HFF-Myc (cell line): Measurements from ENCODE around the gene MYADML2.
A peak's percentile ranks its signal among the peaks of the same experiment; 100 is the strongest.

Source experiments
- DNase-seq: peaks from one replicate; pipeline ENCODE4 v3.0.0-alpha.2; 2011; ENCODE audit warnings: low read depth; ENCODE audit errors: extremely low read depth
- H3K4me3 ChIP-seq: replicated peaks from 2 replicates; pipeline ENCODE4 v1.5.1; 2011; ENCODE audit warnings: low read depth, mild to moderate bottlenecking, control low read depth, low read length
- CTCF ChIP-seq: IDR thresholded peaks from 2 replicates; pipeline ENCODE4 v1.5.1; 2012; ENCODE audit warnings: mild to moderate bottlenecking, low read depth, low read length, control low read depth; ENCODE audit errors: missing control alignments

Gene MYADML2

DNA sequence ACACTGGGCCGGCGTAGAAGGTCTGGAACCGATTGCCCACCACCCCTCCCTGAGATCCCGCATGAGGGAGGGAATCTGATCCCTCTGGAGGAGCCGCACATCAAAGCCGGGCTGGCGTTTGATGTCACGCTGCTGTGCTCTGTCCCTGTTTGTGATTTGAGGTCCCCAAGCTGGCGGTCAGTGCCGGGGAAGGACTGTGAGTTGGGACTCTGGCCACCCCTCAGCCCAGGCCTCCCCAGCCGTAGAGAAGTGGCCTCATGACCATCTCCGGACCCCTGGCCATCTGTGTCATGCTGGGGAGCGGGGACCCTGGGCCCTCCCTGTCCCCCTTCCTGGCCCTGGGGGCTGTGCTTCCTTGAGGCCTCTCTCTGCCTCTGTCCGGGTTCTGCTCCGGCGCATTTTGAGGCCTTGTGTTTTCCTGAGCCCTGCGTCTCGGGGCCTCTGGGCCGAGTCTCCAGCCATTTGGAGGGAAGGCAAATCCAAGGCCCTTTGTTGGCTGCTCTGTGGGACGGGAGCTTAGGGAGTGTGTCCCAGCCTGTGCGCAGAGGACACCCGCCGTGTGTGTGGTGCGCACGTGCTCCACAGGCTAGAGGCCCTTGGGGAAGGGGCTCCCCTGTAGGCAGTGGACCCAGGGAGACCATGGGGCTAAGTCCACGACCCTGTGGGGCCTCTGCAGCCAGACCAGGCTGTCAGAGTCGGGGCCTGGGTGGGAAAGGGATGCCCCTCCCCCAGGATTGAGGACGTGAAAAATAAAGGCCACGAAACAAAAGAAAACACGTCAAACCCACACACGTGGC lies 45.5 kb upstream of the MYADML2 start:
- H3K4me3 ChIP-seq: peak overlapping the region; percentile 15; the same call in 1 of the 2 replicates
- no peak for DNase-seq
- TF ChIP-seq CTCF: no peak

DNA sequence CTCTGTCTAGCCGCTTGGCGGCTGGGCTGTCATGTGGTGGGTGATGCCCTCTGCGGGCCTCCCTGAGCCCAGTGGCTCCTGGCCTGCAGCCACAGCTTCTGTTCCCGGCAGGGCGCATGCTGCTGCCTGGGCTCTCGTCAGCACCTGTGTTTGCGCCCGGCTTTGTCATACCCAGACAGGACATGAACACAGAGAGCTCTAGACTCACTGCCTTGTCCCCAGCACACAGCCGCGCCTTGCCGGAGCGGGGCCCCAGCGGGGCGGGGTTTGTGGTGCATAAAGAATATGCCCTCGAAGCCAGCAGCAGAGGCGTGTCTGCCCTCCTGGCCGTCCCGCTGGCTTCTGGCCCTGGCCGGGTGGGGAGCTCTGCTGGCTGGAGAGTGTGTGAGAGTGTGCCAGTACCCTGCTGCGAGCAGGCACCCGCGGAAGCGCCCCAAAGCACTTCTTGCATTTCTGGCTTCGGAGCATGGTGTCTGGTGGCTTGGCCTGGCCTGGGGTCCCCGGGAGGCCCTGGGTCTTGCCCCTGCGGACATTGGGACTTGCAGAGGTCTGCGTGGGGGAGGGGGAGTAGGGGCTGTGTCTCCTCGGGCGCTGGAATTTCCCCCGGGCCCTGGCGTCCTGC lies 44.8 kb upstream of the MYADML2 start:
- H3K4me3 ChIP-seq: peak overlapping the region; percentile 15; the same call in 1 of the 2 replicates
- DNase-seq: peak; percentile 29
- no peak for TF ChIP-seq CTCF

GRCh38 chr17:81990836-81991683 lies 44.0 kb upstream of the MYADML2 start:
- no peak overlapping the region for H3K4me3 ChIP-seq
- no peak for TF ChIP-seq CTCF
- no peak for DNase-seq

GRCh38 chr17:81987161-81987770 lies 40.2 kb upstream of the MYADML2 start:
- no peak for TF ChIP-seq CTCF
- DNase-seq: no peak
- H3K4me3 ChIP-seq: no peak overlapping the region

DNA sequence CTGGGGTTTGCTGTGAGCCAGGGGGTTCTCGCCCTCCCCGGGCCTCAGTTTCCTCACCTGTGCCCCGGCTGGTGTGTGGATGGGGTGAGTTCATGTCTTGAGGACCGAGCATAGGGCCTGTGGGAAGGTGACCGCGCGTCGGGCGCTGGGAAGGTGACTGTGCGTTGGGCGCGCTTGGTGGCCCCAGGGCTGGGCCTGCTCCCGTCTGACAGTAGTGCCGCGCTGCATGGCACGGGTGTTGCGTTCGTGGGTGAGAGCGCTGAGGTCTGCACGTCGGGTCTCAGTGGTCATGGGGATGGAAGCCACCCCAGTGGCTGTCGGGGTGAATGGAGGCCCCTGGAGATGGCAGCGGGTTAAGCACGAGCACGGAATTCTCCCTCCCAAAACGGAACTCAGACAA lies 39.6 kb upstream of the MYADML2 start:
- no peak for TF ChIP-seq CTCF
- H3K4me3 ChIP-seq: no peak overlapping the region
- DNase-seq: no peak

- no peak for TF ChIP-seq CTCF
- DNase-seq: no peak
- no peak overlapping the region for H3K4me3 ChIP-seq
These were observed 37.9 kb upstream of the MYADML2 start for GRCh38 chr17:81984773-81985410.
